ENCODE data around the gene RAB3IL1. TPM values are rescaled to one million over a fixed set of nuclear protein-coding genes. Genes with fewer than 3 reads are reported as not detected.

RAB3IL1 gene
- polyA plus RNA-seq, 3 donors, result 0.13 TPM; not detected in 2

GRCh38 chr11:61916737-61917333 is 531 bp downstream of the RAB3IL1 start:
- DNase-seq, result no peak
- Histone ChIP-seq H3K36me3 (replicated peaks in 1 of 2; ENCODE audit: control insufficient read depth in 1 of 2, insufficient read depth in 2 of 2, low read length in 2 of 2) (no peaks in the 10 kb centered on the region), H3K79me2 (ENCODE audit: insufficient read depth, low read length) (no peaks in the 10 kb centered on the region), H3K9ac (ENCODE audit: insufficient read depth, low read length, poor library complexity, severe bottlenecking) (peak overlapping the region; percentile 21), H3K4me1 (ENCODE audit: control insufficient read depth in 1 of 2, insufficient read depth in 2 of 2, low read length in 2 of 2) (peaks cover 47 to 48% of the 10 kb centered on the region in 2 donors), H4K20me1 (ENCODE audit: insufficient read depth, low read length) (peaks cover 4% of the 10 kb centered on the region), H3K27me3 (ENCODE audit: control insufficient read depth in 2 of 2, insufficient read depth in 2 of 2, low read length in 2 of 2) (peaks cover 10 to 44% of the 10 kb centered on the region in 2 donors), H3K4me3 (replicated peaks in 1 of 3; ENCODE audit: low read depth in 2 of 3, low read length in 3 of 3) (peak overlapping the region in 1 of 3 experiments; percentile 61), H2AFZ (ENCODE audit: insufficient read depth, low read depth, low read length, poor library complexity, severe bottlenecking) (peak overlapping the region; percentile 41), H3K27ac (ENCODE audit: low read depth in 1 of 2, low read length in 2 of 2) (no peak overlapping the region), H3K4me2 (replicated peaks; ENCODE audit: extremely low read depth, low read length, poor library complexity, severe bottlenecking) (peak overlapping the region; percentile 68), H3K9me3 (replicated peaks in 1 of 2; ENCODE audit: control insufficient read depth in 1 of 2, insufficient read depth in 1 of 2, low read length in 2 of 2) (no peaks in the 10 kb centered on the region)
- 3% methylated on average over 25 of the region's 32 CpGs for WGBS (ENCODE audit: insufficient coverage)
- Mint-ChIP-seq H3K9me3 (peaks cover 1 to 15% (median 6%) of the 10 kb centered on the region in 7 donors), H3K36me3 (peaks cover 4 to 8% of the 10 kb centered on the region in 2 donors), H3K27ac (no peak overlapping the region), H3K4me3 (peak overlapping the region; percentile 66 to 88), H3K27me3 (ENCODE audit: low read depth in 3 of 3) (peaks cover 52 to 69% (median 57%) of the 10 kb centered on the region in 3 donors), H3K4me1 (peaks cover 42% of the 10 kb centered on the region)
- intact Hi-C loops (cut with micrococcal nuclease), result no loop called here
- no peak for TF ChIP-seq CTCF (IDR thresholded peaks at IDR 0.05)

GRCh38 chr11:61914471-61915171 is 2.7 kb downstream of the RAB3IL1 start:
- Histone ChIP-seq H4K20me1 (ENCODE audit: insufficient read depth, low read length) (peaks cover 4% of the 10 kb centered on the region), H2AFZ (ENCODE audit: insufficient read depth, low read depth, low read length, poor library complexity, severe bottlenecking) (no peak overlapping the region), H3K36me3 (replicated peaks in 1 of 2; ENCODE audit: control insufficient read depth in 1 of 2, insufficient read depth in 2 of 2, low read length in 2 of 2) (no peaks in the 10 kb centered on the region), H3K27me3 (ENCODE audit: control insufficient read depth in 2 of 2, insufficient read depth in 2 of 2, low read length in 2 of 2) (peaks cover 10 to 42% of the 10 kb centered on the region in 2 donors), H3K4me2 (replicated peaks; ENCODE audit: extremely low read depth, low read length, poor library complexity, severe bottlenecking) (no peak overlapping the region), H3K27ac (ENCODE audit: low read depth in 1 of 2, low read length in 2 of 2) (no peak overlapping the region), H3K4me3 (replicated peaks in 1 of 3; ENCODE audit: low read depth in 2 of 3, low read length in 3 of 3) (no peak overlapping the region), H3K4me1 (ENCODE audit: control insufficient read depth in 1 of 2, insufficient read depth in 2 of 2, low read length in 2 of 2) (peaks cover 49 to 51% of the 10 kb centered on the region in 2 donors), H3K9me3 (replicated peaks in 1 of 2; ENCODE audit: control insufficient read depth in 1 of 2, insufficient read depth in 1 of 2, low read length in 2 of 2) (no peaks in the 10 kb centered on the region), H3K79me2 (ENCODE audit: insufficient read depth, low read length) (no peaks in the 10 kb centered on the region), H3K9ac (ENCODE audit: insufficient read depth, low read length, poor library complexity, severe bottlenecking) (no peak overlapping the region)
- Mint-ChIP-seq H3K27me3 (ENCODE audit: low read depth in 3 of 3) (peaks cover 50 to 66% (median 52%) of the 10 kb centered on the region in 3 donors), H3K27ac (peak overlapping the region in 1 of 7 donors; percentile 14), H3K4me3 (peak overlapping the region in 1 of 2 donors; percentile 73), H3K9me3 (peaks cover 1 to 17% (median 6%) of the 10 kb centered on the region in 7 donors), H3K4me1 (peaks cover 46% of the 10 kb centered on the region), H3K36me3 (peaks cover 4 to 8% of the 10 kb centered on the region in 2 donors)
- TF ChIP-seq CTCF (IDR thresholded peaks at IDR 0.05), result no peak
- DNase-seq, result no peak
- WGBS (ENCODE audit: insufficient coverage), result 98% methylated on average over 6 of the region's 7 CpGs
- intact Hi-C loops (cut with micrococcal nuclease), result no loop called here
